ENCODE results near the gene ADAMTS8. TPM values are rescaled to one million over a fixed set of nuclear protein-coding genes. Genes with fewer than 3 reads are reported as not detected.

ADAMTS8 gene
- polyA plus RNA-seq, 1 donor (not counting 4 experiments of a cell fraction or from before 2014, with no cell fraction given) = not detected

DNA sequence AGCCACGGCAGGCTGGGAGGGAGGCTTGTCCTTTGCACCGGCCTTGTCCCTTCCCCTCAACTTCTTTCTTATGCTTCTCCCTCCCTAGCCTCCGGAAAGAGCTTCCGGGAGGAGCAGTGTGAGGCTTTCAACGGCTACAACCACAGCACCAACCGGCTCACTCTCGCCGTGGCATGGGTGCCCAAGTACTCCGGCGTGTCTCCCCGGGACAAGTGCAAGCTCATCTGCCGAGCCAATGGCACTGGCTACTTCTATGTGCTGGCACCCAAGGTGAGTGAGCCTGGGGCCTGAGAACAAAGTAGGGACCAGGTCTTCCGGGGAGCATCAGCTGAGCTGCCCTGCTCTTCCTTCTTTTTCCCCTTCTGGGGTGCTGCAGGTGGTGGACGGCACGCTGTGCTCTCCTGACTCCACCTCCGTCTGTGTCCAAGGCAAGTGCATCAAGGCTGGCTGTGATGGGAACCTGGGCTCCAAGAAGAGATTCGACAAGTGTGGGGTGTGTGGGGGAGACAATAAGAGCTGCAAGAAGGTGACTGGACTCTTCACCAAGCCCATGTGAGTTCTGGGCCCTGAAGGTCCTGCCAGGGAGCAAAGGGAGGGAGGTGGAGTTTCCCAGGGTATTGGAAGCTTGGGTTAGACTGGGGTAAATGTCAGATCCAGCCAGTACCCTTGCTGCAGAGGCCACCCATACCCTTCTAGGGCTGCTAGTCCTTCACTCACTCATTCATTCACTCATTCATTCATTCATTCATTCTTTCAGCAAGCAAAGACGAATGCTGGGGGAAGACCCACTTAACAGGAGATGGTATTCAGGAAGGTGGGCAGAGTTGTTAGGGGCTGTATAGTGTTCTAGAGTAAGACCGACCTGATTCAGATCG, 42.7 kb upstream of the ADAMTS8 start:
- H3K36me3 ChIP-seq (ENCODE audit: control insufficient read depth in 2 of 2, extremely low read depth in 1 of 2, insufficient read depth in 2 of 2, low read length in 2 of 2) = no peaks in the 10 kb centered on the region
- no peak for DNase-seq (ENCODE audit: low read depth, low spot score)
- H3K27ac ChIP-seq (ENCODE audit: control insufficient read depth, insufficient read depth, low read length) = no peak overlapping the region
- H3K4me1 ChIP-seq (ENCODE audit: control insufficient read depth, extremely low read depth, insufficient read depth, low read length) = no peaks in the 10 kb centered on the region
- no peak overlapping the region for H2AFZ ChIP-seq (ENCODE audit: control insufficient read depth, low read length)
- dilution Hi-C loops (cut with MboI; ENCODE audit: extremely low pct_ligation_motif_present, low sequenced_read_pairs) = no loop called here
- no peaks in the 10 kb centered on the region for H3K9me3 ChIP-seq (ENCODE audit: control insufficient read depth, low read depth, low read length)
- no peak for FAIRE-seq
- no peak overlapping the region for H3K4me3 ChIP-seq (ENCODE audit: control insufficient read depth in 2 of 3, extremely low read depth in 1 of 3, insufficient read depth in 2 of 3, low read depth in 1 of 3, low read length in 3 of 3)
- H3K27me3 ChIP-seq (ENCODE audit: control insufficient read depth, extremely low read depth, insufficient read depth, low read length) = no peaks in the 10 kb centered on the region
- no peaks in the 10 kb centered on the region for H4K20me1 ChIP-seq (ENCODE audit: control insufficient read depth, extremely low read depth, insufficient read depth, low read length)
- H3K9ac ChIP-seq (ENCODE audit: control insufficient read depth, extremely low read depth, insufficient read depth, low read length) = no peak overlapping the region
- no peak for TF ChIP-seq EZH2 (IDR thresholded peaks at IDR 0.05; ENCODE audit: low read length)
- TF ChIP-seq, protein P1, sequence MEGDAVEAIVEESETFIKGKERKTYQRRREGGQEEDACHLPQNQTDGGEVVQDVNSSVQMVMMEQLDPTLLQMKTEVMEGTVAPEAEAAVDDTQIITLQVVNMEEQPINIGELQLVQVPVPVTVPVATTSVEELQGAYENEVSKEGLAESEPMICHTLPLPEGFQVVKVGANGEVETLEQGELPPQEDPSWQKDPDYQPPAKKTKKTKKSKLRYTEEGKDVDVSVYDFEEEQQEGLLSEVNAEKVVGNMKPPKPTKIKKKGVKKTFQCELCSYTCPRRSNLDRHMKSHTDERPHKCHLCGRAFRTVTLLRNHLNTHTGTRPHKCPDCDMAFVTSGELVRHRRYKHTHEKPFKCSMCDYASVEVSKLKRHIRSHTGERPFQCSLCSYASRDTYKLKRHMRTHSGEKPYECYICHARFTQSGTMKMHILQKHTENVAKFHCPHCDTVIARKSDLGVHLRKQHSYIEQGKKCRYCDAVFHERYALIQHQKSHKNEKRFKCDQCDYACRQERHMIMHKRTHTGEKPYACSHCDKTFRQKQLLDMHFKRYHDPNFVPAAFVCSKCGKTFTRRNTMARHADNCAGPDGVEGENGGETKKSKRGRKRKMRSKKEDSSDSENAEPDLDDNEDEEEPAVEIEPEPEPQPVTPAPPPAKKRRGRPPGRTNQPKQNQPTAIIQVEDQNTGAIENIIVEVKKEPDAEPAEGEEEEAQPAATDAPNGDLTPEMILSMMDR (optimal IDR thresholded peaks at IDR 0.05 in 1 of 3, IDR thresholded peaks at IDR 0.05 in 1 of 3, conservative IDR thresholded peaks at IDR 0.05 in 1 of 3; ENCODE audit: extremely low read depth in 1 of 3, insufficient read depth in 2 of 3, low read length in 3 of 3) = no peak
- no peaks in the 10 kb centered on the region for H3K79me2 ChIP-seq (ENCODE audit: control insufficient read depth, insufficient read depth, low read length)
- H3K9me1 ChIP-seq (ENCODE audit: control insufficient read depth, extremely low read depth, insufficient read depth, low read length) = no peaks in the 10 kb centered on the region
- no peak overlapping the region for H3K4me2 ChIP-seq (ENCODE audit: control insufficient read depth, extremely low read depth, insufficient read depth, low read depth, low read length)

DNA sequence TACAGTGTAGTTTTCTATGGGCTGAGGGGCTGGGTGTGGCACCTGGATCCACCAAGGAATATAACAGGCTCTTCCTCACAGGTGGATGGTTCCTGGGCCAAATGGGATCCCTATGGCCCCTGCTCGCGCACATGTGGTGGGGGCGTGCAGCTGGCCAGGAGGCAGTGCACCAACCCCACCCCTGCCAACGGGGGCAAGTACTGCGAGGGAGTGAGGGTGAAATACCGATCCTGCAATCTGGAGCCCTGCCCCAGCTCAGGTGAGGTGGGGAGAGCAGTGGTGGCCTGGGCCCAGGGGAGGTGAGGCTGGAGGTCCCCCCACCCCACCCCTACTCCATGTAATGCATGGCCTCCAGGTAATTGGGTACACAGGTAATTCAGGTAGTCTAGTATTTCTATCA, 40.8 kb upstream of the ADAMTS8 start:
- Histone ChIP-seq H3K9ac (ENCODE audit: control insufficient read depth, extremely low read depth, insufficient read depth, low read length) (no peak overlapping the region), H3K79me2 (ENCODE audit: control insufficient read depth, insufficient read depth, low read length) (no peaks in the 10 kb centered on the region), H3K4me3 (ENCODE audit: control insufficient read depth in 2 of 3, extremely low read depth in 1 of 3, insufficient read depth in 2 of 3, low read depth in 1 of 3, low read length in 3 of 3) (no peak overlapping the region), H3K9me3 (ENCODE audit: control insufficient read depth, low read depth, low read length) (no peaks in the 10 kb centered on the region), H2AFZ (ENCODE audit: control insufficient read depth, low read length) (no peak overlapping the region), H3K9me1 (ENCODE audit: control insufficient read depth, extremely low read depth, insufficient read depth, low read length) (no peaks in the 10 kb centered on the region), H4K20me1 (ENCODE audit: control insufficient read depth, extremely low read depth, insufficient read depth, low read length) (peaks cover 2% of the 10 kb centered on the region), H3K27ac (ENCODE audit: control insufficient read depth, insufficient read depth, low read length) (no peak overlapping the region), H3K4me1 (ENCODE audit: control insufficient read depth, extremely low read depth, insufficient read depth, low read length) (no peaks in the 10 kb centered on the region), H3K36me3 (ENCODE audit: control insufficient read depth in 2 of 2, extremely low read depth in 1 of 2, insufficient read depth in 2 of 2, low read length in 2 of 2) (no peaks in the 10 kb centered on the region), H3K4me2 (ENCODE audit: control insufficient read depth, extremely low read depth, insufficient read depth, low read depth, low read length) (no peak overlapping the region), H3K27me3 (ENCODE audit: control insufficient read depth, extremely low read depth, insufficient read depth, low read length) (no peaks in the 10 kb centered on the region)
- TF ChIP-seq, protein P1 (optimal IDR thresholded peaks at IDR 0.05 in 1 of 3, IDR thresholded peaks at IDR 0.05 in 1 of 3, conservative IDR thresholded peaks at IDR 0.05 in 1 of 3; ENCODE audit: extremely low read depth in 1 of 3, insufficient read depth in 2 of 3, low read length in 3 of 3) = no peak
- no peak for TF ChIP-seq EZH2 (IDR thresholded peaks at IDR 0.05; ENCODE audit: low read length)
- dilution Hi-C loops (cut with MboI; ENCODE audit: extremely low pct_ligation_motif_present, low sequenced_read_pairs) = no loop called here
- DNase-seq (ENCODE audit: low read depth, low spot score) (no peak), FAIRE-seq (no peak)
